Muscle of back (tissue), 11 donors: ENCODE measurements around the gene BABAM1. TPM values are rescaled to one million over a fixed set of nuclear protein-coding genes. Genes with fewer than 3 reads are reported as not detected.
"Not testable (repeated sequence)": the region's sequence is repeated elsewhere in the genome, so short reads cannot be mapped to it uniquely, and the experiment has no call there.

Source experiments
- DNase-seq, 3 donors: peaks; one replicate each; pipeline versions ENCODE4 v3.0.0 to v3.0.0-alpha.2; 2013
- polyA plus RNA-seq, 10 donors: library from polyadenylated mRNA; unstranded; fragments of 120-200 nt; gene quantifications; one replicate each; pipeline ENCODE4 v1.2.1, GENCODE V29; 2013; ENCODE audit not compliant: insufficient read length in 10 of 10

Gene BABAM1
- polyA plus RNA-seq, 10 donors, result 70.4 to 91.0 (median 85.8) TPM

GRCh38 chr19:17264641-17264979, 2.6 kb upstream of the BABAM1 start, which contains the start of gene USHBP1:
Gene USHBP1 (minus strand): TSS chr19:17264745. CDS start chr19:17264299, 446 bp downstream.
- DNase-seq, result peak in 1 of 3 donors; percentile 48

GRCh38 chr19:17266026-17266425, 1.2 kb upstream of the BABAM1 start:
- no peak for DNase-seq

GRCh38 chr19:17266589-17266974, 661 bp upstream of the BABAM1 start:
- no peak for DNase-seq

- DNase-seq, result no peak
Observed at GRCh38 chr19:17268754-17269153, 1.5 kb downstream of the BABAM1 start.

GRCh38 chr19:17274892-17275291, 7.6 kb downstream of the BABAM1 start:
- DNase-seq, result not testable (repeated sequence)

- DNase-seq, result no peak
Observed at GRCh38 chr19:17275441-17276175, 8.4 kb downstream of the BABAM1 start.

GRCh38 chr19:17279436-17279835, 12.2 kb downstream of the BABAM1 start:
- DNase-seq, result no peak

- peak in 1 of 3 donors; percentile 72 for DNase-seq
Observed at GRCh38 chr19:17281391-17282304, 14.4 kb downstream of the BABAM1 start, which contains the start of gene ANKLE1. Gene ANKLE1 (plus strand): TSS chr19:17281901. CDS start chr19:17281921, 20 bp downstream.

GRCh38 chr19:17282488-17283125, 15.4 kb downstream of the BABAM1 start:
- DNase-seq, result peak; percentile 57 to 90 (median 82)

- DNase-seq, result no peak
Observed at GRCh38 chr19:17283504-17283996, 16.3 kb downstream of the BABAM1 start.

GRCh38 chr19:17285415-17286135, 18.3 kb downstream of the BABAM1 start:
- no peak for DNase-seq

GRCh38 chr19:17286263-17286662, 19.0 kb downstream of the BABAM1 start:
- no peak for DNase-seq

- no peak for DNase-seq
Observed at GRCh38 chr19:17286752-17287151, 19.5 kb downstream of the BABAM1 start.

GRCh38 chr19:17289489-17289888, 22.2 kb downstream of the BABAM1 start:
- DNase-seq, result peak in 2 of 3 donors; percentile 48 to 53

- peak; percentile 77 to 90 (median 81) for DNase-seq
Observed at GRCh38 chr19:17292301-17293074, 25.2 kb downstream of the BABAM1 start.

- no peak for DNase-seq
Observed at GRCh38 chr19:17293605-17294004, 26.4 kb downstream of the BABAM1 start.

- DNase-seq, result no peak
Observed at GRCh38 chr19:17294051-17294891, 27.0 kb downstream of the BABAM1 start.

GRCh38 chr19:17295551-17295950, 28.3 kb downstream of the BABAM1 start:
- DNase-seq, result not testable (repeated sequence)

GRCh38 chr19:17296273-17296672, 29.0 kb downstream of the BABAM1 start:
- DNase-seq, result no peak
